HepG2 (cell line): Measurements from ENCODE around the gene SEC14L2. TPM values are rescaled to one million over a fixed set of nuclear protein-coding genes. Genes with fewer than 3 reads are reported as not detected.

ENCODE experiments used
- ARNTL ChIP-seq: sonication (generic); formaldehyde crosslinking; IDR thresholded peaks from 2 replicates; pipeline ENCODE4 v1.4.0; 2020; ENCODE audit warnings: mild to moderate bottlenecking, missing genetic modification reagents
- CAMTA2 ChIP-seq: sonication (generic); formaldehyde crosslinking; IDR thresholded peaks from 2 replicates; pipeline ENCODE4 v1.4.0; 2020; ENCODE audit warnings: mild to moderate bottlenecking, missing genetic modification reagents, borderline replicate concordance
- KDM5B ChIP-seq: sonication (generic); formaldehyde crosslinking; IDR thresholded peaks from 2 replicates; pipeline ENCODE4 v1.4.0; 2020; ENCODE audit warnings: missing genetic modification reagents, mild to moderate bottlenecking, borderline replicate concordance
- MTF1 ChIP-seq: sonication (generic); formaldehyde crosslinking; IDR thresholded peaks from 2 replicates; pipeline ENCODE4 v1.5.0; 2020; ENCODE audit warnings: missing genetic modification reagents
- SAP130 ChIP-seq: IDR thresholded peaks from 2 replicates; pipeline ENCODE4 v1.6.1; 2016; ENCODE audit warnings: low read depth
- ZBTB20 ChIP-seq: sonication (generic); formaldehyde crosslinking; IDR thresholded peaks from 2 replicates; pipeline ENCODE4 v1.8.1; 2023; ENCODE audit warnings: missing genetic modification reagents, low read depth, mild to moderate bottlenecking, borderline replicate concordance
- ZBTB8A ChIP-seq: sonication (generic); formaldehyde crosslinking; IDR thresholded peaks from 2 replicates; pipeline ENCODE4 v1.4.0; 2020; ENCODE audit warnings: mild to moderate bottlenecking, low read depth, missing genetic modification reagents, borderline replicate concordance
- ZNF678 ChIP-seq: sonication (generic); formaldehyde crosslinking; IDR thresholded peaks from 2 replicates; pipeline ENCODE4 v1.4.0; 2020; ENCODE audit warnings: mild to moderate bottlenecking, missing genetic modification reagents
- polyA plus RNA-seq, 8 experiments: library from polyadenylated mRNA; depleted of rRNA in 3 of 8; stranded (reverse) in 7 of 8; unstranded in 1 of 8; fragments of >200 nt; fragmentation: Illumina TruSeq in 4 of 8; extraction: Trizol in 4 of 8; gene quantifications; 2 replicates each; pipeline versions ENCODE4 v1.2.1 to v1.2.3, GENCODE V29; 2011 to 2016; ENCODE audit warnings: low read depth in 4 of 8, missing spikeins in 1 of 8, mixed read lengths in 1 of 8; ENCODE audit not compliant: insufficient read depth in 1 of 8
- total RNA-seq, 5 experiments: library from RNA; depleted of rRNA; stranded (reverse); fragments of >200 nt; fragmentation: Illumina TruSeq; extraction: Trizol; gene quantifications; 2 replicates each; pipeline ENCODE4 v1.2.3, GENCODE V29; 2016; ENCODE audit warnings: low read depth in 1 of 5
- TF ChIP-seq, protein P1 (sequence below): fragments of 450-650 bp; IDR thresholded peaks from 2 replicates; pipeline ENCODE4 v1.6.1; 2017; ENCODE audit warnings: mild to moderate bottlenecking
- TF ChIP-seq, protein P2 (sequence below): sonication (generic); formaldehyde crosslinking; IDR thresholded peaks from 2 replicates; pipeline ENCODE4 v1.4.0; 2020; ENCODE audit warnings: missing genetic modification reagents
- TF ChIP-seq, protein P3 (sequence below): sonication (generic); formaldehyde crosslinking; IDR thresholded peaks from 2 replicates; pipeline ENCODE4 v1.8.0; 2022; ENCODE audit warnings: missing genetic modification reagents, low read depth, mild to moderate bottlenecking, borderline replicate concordance
- TF ChIP-seq, protein P4 (sequence below): sonication (generic); formaldehyde crosslinking; IDR thresholded peaks from 2 replicates; pipeline ENCODE4 v1.5.1; 2020; ENCODE audit warnings: missing genetic modification reagents, mild to moderate bottlenecking, borderline replicate concordance
- TF ChIP-seq, protein P5 (sequence below), 2 experiments: sonication (generic) in 1 of 2; formaldehyde crosslinking in 1 of 2; IDR thresholded peaks; 2 replicates each; pipeline versions ENCODE4 v1.5.1 to v1.6.1; 2011 to 2020; ENCODE audit warnings: borderline replicate concordance in 1 of 2, low read depth in 1 of 2, low read length in 1 of 2, mild to moderate bottlenecking in 1 of 2, missing genetic modification reagents in 1 of 2, moderate library complexity in 1 of 2

Gene SEC14L2
- total and polyA plus RNA-seq, 2 of the 13 experiments (the other 11 are each of a cell fraction or from before 2014, with no cell fraction given): 4.1 to 5.1 TPM

DNA sequence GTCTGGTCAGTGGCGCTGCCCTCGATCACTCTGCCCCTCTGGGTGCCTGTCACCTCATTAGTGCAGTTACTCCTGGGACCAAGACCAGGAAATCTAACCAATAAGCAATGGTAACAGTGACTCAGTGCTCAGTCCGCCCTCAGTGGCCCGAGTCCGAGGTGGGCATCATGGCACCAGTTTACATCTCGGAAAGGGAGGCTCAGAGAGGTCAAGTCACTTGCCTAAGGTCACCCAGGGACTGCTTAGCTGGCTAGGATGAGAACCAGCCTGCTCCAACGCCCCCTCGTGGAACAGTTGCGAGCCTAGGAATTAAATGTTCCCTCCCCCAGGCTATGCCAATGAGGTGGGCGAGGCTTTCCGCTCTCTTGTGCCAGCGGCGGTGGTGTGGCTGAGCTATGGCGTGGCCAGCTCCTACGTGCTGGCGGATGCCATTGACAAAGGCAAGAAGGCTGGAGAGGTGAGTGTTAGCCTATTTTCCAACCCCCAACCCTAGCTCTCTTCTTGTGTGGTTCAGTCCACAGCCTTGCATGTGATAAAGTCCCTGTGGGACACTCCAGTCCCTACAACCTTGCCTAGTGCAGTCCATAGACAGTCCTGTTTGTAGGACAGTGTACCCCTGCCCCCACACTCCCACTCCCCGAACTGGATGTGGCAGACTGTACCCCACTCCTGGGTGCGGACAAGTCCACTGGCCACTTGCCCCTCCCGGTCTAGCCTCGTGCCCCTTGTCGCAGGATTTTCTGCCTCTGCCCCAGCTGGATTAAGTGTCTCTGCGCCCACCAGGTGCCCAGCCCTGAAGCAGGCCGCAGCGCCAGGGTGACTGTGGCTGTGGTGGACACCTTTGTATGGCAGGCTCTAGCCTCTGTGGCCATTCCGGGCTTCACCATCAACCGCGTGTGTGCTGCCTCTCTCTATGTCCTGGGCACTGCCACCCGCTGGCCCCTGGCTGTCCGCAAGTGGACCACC, 29.9 kb downstream of the SEC14L2 start (continued):
- TF ChIP-seq, protein P1, sequence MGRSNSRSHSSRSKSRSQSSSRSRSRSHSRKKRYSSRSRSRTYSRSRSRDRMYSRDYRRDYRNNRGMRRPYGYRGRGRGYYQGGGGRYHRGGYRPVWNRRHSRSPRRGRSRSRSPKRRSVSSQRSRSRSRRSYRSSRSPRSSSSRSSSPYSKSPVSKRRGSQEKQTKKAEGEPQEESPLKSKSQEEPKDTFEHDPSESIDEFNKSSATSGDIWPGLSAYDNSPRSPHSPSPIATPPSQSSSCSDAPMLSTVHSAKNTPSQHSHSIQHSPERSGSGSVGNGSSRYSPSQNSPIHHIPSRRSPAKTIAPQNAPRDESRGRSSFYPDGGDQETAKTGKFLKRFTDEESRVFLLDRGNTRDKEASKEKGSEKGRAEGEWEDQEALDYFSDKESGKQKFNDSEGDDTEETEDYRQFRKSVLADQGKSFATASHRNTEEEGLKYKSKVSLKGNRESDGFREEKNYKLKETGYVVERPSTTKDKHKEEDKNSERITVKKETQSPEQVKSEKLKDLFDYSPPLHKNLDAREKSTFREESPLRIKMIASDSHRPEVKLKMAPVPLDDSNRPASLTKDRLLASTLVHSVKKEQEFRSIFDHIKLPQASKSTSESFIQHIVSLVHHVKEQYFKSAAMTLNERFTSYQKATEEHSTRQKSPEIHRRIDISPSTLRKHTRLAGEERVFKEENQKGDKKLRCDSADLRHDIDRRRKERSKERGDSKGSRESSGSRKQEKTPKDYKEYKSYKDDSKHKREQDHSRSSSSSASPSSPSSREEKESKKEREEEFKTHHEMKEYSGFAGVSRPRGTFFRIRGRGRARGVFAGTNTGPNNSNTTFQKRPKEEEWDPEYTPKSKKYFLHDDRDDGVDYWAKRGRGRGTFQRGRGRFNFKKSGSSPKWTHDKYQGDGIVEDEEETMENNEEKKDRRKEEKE: no peak
- TF ChIP-seq ZBTB20 (CRISPR knock-in tag): no peak
- TF ChIP-seq KDM5B (CRISPR knock-in tag): no peak
- TF ChIP-seq, protein P2, sequence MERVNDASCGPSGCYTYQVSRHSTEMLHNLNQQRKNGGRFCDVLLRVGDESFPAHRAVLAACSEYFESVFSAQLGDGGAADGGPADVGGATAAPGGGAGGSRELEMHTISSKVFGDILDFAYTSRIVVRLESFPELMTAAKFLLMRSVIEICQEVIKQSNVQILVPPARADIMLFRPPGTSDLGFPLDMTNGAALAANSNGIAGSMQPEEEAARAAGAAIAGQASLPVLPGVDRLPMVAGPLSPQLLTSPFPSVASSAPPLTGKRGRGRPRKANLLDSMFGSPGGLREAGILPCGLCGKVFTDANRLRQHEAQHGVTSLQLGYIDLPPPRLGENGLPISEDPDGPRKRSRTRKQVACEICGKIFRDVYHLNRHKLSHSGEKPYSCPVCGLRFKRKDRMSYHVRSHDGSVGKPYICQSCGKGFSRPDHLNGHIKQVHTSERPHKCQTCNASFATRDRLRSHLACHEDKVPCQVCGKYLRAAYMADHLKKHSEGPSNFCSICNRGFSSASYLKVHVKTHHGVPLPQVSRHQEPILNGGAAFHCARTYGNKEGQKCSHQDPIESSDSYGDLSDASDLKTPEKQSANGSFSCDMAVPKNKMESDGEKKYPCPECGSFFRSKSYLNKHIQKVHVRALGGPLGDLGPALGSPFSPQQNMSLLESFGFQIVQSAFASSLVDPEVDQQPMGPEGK (CRISPR knock-in tag): peak; percentile 57; the same call in 1 of the 2 replicates
- no peak for TF ChIP-seq ZBTB8A
- TF ChIP-seq ARNTL (CRISPR knock-in tag): no peak
- no peak for TF ChIP-seq SAP130 (CRISPR knock-in tag)
- TF ChIP-seq ZNF678 (CRISPR knock-in tag): no peak
- TF ChIP-seq, protein P3, sequence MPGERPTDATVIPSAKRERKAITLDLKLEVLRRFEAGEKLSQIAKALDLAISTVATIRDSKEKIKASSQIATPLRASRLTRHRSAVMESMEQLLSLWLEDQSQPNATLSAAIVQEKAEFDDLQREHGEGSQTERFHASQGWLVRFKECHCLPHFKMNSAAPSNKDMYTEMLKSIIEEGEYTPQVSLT: no peak
- TF ChIP-seq CAMTA2: no peak
- TF ChIP-seq, protein P4, sequence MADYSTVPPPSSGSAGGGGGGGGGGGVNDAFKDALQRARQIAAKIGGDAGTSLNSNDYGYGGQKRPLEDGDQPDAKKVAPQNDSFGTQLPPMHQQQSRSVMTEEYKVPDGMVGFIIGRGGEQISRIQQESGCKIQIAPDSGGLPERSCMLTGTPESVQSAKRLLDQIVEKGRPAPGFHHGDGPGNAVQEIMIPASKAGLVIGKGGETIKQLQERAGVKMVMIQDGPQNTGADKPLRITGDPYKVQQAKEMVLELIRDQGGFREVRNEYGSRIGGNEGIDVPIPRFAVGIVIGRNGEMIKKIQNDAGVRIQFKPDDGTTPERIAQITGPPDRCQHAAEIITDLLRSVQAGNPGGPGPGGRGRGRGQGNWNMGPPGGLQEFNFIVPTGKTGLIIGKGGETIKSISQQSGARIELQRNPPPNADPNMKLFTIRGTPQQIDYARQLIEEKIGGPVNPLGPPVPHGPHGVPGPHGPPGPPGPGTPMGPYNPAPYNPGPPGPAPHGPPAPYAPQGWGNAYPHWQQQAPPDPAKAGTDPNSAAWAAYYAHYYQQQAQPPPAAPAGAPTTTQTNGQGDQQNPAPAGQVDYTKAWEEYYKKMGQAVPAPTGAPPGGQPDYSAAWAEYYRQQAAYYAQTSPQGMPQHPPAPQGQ: no peak
- TF ChIP-seq, protein P5, sequence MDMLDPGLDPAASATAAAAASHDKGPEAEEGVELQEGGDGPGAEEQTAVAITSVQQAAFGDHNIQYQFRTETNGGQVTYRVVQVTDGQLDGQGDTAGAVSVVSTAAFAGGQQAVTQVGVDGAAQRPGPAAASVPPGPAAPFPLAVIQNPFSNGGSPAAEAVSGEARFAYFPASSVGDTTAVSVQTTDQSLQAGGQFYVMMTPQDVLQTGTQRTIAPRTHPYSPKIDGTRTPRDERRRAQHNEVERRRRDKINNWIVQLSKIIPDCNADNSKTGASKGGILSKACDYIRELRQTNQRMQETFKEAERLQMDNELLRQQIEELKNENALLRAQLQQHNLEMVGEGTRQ (IDR thresholded peaks at IDR 0.05; ENCODE audit: low read depth, low read length): no peak
- TF ChIP-seq, protein P5 (CRISPR knock-in tag; IDR thresholded peaks at IDR 0.05; ENCODE audit: borderline replicate concordance): no peak
- TF ChIP-seq MTF1 (CRISPR knock-in tag): no peak
